GM12874 (cell line): ENCODE measurements around the gene CARD10.

Experiments used
- TF ChIP-seq, protein P1 (sequence below): IDR thresholded peaks from 2 replicates; pipeline ENCODE4 v1.5.1; 2011; ENCODE audit warnings: low read depth, mild to moderate bottlenecking, control low read depth, low read length, moderate library complexity; ENCODE audit not compliant: insufficient read depth

CARD10 gene

DNA sequence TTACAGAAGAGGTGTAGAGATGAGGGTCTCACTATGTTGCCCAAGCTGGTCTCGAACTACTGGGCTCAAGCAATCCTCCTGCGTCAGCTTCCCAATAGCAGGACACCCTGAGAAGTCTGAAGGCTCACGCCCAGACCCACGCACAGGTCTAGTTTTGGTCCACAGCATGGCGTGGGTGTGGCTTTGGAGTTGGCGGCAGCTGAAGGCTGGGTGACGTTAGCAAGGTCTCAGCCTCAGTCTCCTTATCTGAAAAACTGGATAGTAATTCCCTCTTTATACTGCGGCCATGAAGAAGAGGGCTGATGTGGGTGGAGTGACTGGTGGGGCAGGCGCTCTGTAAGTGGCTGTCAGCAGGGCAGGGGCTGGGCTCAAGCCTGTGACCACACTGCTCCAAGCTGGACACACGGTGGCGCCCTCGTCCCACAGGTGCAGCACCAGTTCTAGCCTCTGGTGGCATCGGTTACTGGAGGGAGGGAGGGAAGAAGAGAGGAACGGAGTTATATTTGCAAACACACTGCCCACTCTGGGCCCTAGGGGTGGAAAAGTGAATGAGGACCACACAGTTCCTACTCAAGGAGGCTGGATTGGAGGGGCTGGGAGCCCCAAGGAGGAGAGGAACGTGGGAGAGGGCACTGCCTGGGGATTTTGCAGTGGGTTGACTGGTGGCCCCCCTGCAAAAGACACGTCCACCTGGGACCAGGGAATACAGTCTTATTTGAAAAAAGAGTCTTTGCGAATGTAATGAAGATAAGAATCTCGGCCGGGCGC lies 19.6 kb upstream of the CARD10 start:
- TF ChIP-seq, protein P1, sequence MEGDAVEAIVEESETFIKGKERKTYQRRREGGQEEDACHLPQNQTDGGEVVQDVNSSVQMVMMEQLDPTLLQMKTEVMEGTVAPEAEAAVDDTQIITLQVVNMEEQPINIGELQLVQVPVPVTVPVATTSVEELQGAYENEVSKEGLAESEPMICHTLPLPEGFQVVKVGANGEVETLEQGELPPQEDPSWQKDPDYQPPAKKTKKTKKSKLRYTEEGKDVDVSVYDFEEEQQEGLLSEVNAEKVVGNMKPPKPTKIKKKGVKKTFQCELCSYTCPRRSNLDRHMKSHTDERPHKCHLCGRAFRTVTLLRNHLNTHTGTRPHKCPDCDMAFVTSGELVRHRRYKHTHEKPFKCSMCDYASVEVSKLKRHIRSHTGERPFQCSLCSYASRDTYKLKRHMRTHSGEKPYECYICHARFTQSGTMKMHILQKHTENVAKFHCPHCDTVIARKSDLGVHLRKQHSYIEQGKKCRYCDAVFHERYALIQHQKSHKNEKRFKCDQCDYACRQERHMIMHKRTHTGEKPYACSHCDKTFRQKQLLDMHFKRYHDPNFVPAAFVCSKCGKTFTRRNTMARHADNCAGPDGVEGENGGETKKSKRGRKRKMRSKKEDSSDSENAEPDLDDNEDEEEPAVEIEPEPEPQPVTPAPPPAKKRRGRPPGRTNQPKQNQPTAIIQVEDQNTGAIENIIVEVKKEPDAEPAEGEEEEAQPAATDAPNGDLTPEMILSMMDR, result peak; percentile 92

DNA sequence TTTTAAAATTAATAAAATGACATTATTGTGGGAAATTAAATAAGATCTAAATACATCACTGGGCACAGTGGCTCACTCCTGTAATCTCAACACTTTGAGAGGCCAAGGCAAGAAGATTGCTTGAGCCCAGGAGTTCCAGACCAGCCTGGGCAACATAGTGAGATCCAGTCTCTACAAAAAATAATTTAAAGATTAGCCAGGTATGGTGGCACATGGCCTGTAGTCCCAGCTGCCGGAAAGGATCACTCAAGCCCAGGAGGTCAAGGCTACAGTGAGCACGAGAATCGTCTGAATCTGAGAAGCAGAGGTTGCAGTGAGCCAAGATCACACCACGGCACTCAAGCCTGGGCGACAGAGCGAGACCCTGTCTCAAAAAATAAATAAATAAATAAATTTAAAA lies 15.9 kb upstream of the CARD10 start:
- TF ChIP-seq, protein P1, result no peak

DNA sequence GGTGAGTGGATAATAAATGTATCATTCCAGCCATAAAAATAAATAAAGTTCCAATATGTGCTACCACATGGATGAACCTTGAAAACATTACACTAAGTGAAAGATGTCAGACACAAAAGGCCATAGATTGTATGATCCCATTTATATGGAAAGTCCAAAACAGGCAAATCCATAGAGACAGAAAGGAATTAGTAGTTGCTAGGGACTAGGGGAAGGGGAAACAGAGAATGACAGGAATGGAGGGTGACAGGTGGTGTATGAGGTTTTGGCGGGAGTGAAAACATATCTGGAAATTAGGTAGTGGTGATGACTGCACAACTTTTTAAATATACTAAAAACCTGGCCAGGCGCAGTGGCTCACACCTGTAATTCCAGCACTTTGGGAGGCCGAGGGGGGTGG lies 15.2 kb upstream of the CARD10 start:
- TF ChIP-seq, protein P1, result no peak

DNA sequence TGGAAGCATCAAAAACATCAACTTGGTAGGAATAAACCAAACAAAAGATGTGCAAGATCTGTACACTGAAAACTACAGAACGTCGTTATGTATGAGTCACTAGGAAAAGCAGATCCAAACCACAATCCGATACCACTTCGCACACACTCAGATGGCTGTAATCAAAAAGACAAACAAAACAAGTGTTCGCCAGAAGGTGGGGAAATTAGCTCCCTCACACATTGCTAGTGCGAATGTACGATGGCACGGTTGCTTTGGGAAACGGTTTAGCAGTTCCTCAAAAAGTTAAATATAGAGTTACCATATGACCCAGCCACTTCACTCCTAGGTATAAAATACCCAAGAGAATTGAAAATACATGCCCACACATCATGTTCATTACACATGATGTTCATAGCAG lies 14.8 kb upstream of the CARD10 start:
- TF ChIP-seq, protein P1, result no peak

DNA sequence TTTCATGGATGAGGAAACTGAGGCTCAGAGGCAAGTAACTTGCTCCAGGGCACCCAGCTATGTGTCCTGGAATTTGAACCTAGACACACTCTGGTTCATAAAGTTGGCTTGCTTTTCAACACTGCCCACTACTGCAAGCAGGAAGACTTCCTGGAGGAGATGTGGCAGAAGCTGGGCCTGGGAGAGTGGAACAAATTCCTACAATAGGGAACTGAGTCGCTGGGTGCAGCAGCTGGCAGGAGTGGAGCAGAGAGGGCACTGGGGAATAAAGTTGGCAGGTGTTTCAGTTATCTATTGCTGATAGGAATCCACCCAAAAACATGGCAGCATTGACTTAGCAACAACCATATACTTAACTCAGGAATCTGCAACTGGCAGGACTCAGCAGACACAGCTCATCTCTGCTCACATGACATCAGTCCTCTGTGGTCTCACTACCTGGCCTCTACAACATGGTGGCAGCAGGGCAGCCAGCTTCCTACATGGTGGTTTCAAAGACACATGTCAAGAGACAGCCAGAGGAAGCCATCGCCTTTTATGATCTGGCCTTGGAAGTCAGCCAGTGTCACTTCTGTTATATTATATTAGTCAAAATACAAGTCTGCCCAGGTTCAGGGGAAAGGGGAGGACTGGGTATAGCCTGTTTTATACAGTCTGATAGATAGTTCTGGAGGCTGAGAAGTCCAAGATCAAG lies 10.6 kb upstream of the CARD10 start:
- TF ChIP-seq, protein P1, result no peak

DNA sequence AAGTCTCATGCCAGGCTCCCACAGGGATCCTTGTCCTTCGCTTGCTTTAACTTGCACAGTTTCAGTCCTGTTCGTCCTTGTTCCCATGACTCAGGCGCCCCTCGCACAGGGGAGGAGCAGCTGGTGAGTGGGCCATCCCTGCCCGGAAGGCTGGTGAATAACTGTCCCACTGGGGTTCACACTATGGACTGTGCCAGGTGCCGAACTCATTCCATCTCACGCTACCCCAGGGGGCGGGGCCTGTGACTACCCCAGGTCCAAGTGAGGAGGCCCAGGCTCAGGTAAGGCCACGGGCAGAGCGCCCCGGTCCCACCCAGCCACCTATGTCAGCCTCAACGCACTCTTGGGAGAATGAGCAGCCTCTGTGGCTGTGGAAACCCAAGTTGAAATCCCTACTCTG lies 7.2 kb upstream of the CARD10 start:
- TF ChIP-seq, protein P1, result no peak

DNA sequence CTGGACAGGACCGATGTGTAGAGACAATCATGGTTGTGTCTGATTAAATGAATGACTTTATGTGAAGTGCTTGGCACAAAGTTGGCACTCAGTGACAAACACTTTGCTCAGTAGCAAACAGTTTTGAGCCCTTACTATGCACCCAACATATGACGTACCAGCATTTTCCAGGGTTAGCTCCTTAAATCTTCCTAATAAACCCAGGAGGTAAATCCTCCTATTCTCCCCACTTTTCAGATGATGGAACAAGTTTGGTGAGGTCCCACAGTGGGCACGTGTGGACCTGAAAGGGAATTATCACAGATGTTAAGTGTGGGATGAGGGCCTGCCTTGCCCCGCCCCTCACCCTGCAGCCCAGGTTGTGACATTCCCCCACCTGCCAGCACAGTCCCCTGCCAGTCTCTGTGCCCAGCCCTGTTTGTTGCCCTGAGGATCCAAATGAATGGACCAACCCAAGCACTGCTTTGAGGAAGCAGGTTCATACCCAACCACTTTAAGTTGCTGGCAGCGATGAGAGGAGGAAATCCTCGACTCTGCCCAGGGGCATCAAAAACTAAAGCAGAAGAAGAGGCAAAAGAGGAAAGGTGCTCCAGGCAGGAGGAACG lies 6.6 kb upstream of the CARD10 start:
- TF ChIP-seq, protein P1, result no peak
